IMR-90 (cell line): ENCODE results near the gene C6. TPM values are rescaled to one million over a fixed set of nuclear protein-coding genes. Genes with fewer than 3 reads are reported as not detected.

Source experiments
- ATAC-seq: fragments of 200-7000 bp; cut with Tn5 transposase; 2 replicates; pipeline ENCODE4 v1.9.1; 2020; ENCODE audit warnings: low read depth, mild to moderate bottlenecking, moderate library complexity
- BruUV-seq: library from RNA; stranded (reverse); fragments of 400-500 nt; replicated peaks from 2 replicates; lab custom pipeline; 2021; lab: Mats Ljungman, UMichigan
- CTCF ChIA-PET: fragments of 300-600 bp; formaldehyde crosslinking; extraction: SDS; loops from one replicate; lab custom pipeline; 2021; ENCODE audit warnings: antibody characterized with exemption; lab: Yijun Ruan, JAX
- POLR2A ChIA-PET: fragments of 300-600 bp; sonication (Branson Sonifier 250); formaldehyde crosslinking; loops from one replicate; lab custom pipeline; 2022; ENCODE audit warnings: antibody characterized with exemption; ENCODE audit not compliant: unreplicated experiment; lab: Charles Lee
- DNase-seq: peaks from one replicate; pipeline ENCODE4 v3.0.0; 2013
- H2AFZ ChIP-seq: replicated peaks from 2 replicates; pipeline ENCODE3; 2013; ENCODE audit warnings: low read length, mild to moderate bottlenecking; ENCODE audit not compliant: poor library complexity
- H2AK5ac ChIP-seq: 2 replicates; pipeline ENCODE4 v1.6.1; 2013; ENCODE audit warnings: low read depth, low read length, inconsistent platforms
- H2AK9ac ChIP-seq: replicated peaks from 2 replicates; pipeline ENCODE3; 2013; ENCODE audit warnings: mild to moderate bottlenecking, low read depth, low read length, moderate library complexity; ENCODE audit not compliant: poor library complexity
- H2BK120ac ChIP-seq: 2 replicates; pipeline ENCODE4 v1.6.1; 2013; ENCODE audit warnings: low read depth, low read length, inconsistent platforms
- H2BK15ac ChIP-seq: 3 replicates; pipeline ENCODE4 v1.6.1; 2013; ENCODE audit warnings: low read depth, low read length, inconsistent platforms
- H2BK20ac ChIP-seq: 2 replicates; pipeline ENCODE4 v1.6.1; 2013; ENCODE audit warnings: low read depth, mild to moderate bottlenecking, inconsistent platforms, low read length, moderate library complexity
- H2BK5ac ChIP-seq: 2 replicates; pipeline ENCODE4 v1.6.1; 2013; ENCODE audit warnings: mild to moderate bottlenecking, low read depth, low read length, inconsistent platforms; ENCODE audit not compliant: poor library complexity, severe bottlenecking
- H3K14ac ChIP-seq: replicated peaks from 2 replicates; pipeline ENCODE4 v1.6.1; 2013; ENCODE audit warnings: low read depth, low read length, inconsistent platforms
- H3K18ac ChIP-seq: 2 replicates; pipeline ENCODE4 v1.6.1; 2013; ENCODE audit warnings: low read depth, low read length, control low read depth
- H3K23ac ChIP-seq: 2 replicates; pipeline ENCODE4 v1.6.1; 2013; ENCODE audit warnings: low read depth, low read length, inconsistent platforms
- H3K27ac ChIP-seq: 2 replicates; pipeline ENCODE4 v1.5.1; 2013; ENCODE audit warnings: mild to moderate bottlenecking, control low read depth, low read length; ENCODE audit not compliant: insufficient read depth
- H3K27me3 ChIP-seq: 2 replicates; pipeline ENCODE4 v1.6.1; 2013; ENCODE audit warnings: low read length; ENCODE audit not compliant: control insufficient read depth, insufficient read depth
- H3K36me3 ChIP-seq: 2 replicates; pipeline ENCODE4 v1.6.1; 2013; ENCODE audit warnings: low read length, mixed read lengths; ENCODE audit not compliant: control insufficient read depth, insufficient read depth
- H3K4ac ChIP-seq: 2 replicates; pipeline ENCODE4 v1.6.1; 2013; ENCODE audit warnings: low read depth, low read length, inconsistent platforms
- H3K4me1 ChIP-seq: 2 replicates; pipeline ENCODE4 v1.6.1; 2013; ENCODE audit warnings: low read length, mixed read lengths; ENCODE audit not compliant: control insufficient read depth, insufficient read depth
- H3K4me2 ChIP-seq: 2 replicates; pipeline ENCODE4 v1.6.1; 2013; ENCODE audit warnings: low read depth, mild to moderate bottlenecking, control low read depth, low read length, moderate library complexity
- H3K4me3 ChIP-seq: 2 replicates; pipeline ENCODE4 v1.5.1; 2013; ENCODE audit warnings: low read depth, mild to moderate bottlenecking, control low read depth, low read length, moderate library complexity; ENCODE audit not compliant: insufficient read depth
- H3K56ac ChIP-seq: 2 replicates; pipeline ENCODE4 v1.6.1; 2013; ENCODE audit warnings: low read length, inconsistent platforms; ENCODE audit not compliant: insufficient read depth; ENCODE audit errors: extremely low read depth
- H3K79me1 ChIP-seq, 2 experiments: 2 replicates each; pipeline ENCODE4 v1.6.1; 2013; ENCODE audit warnings: low read length in 2 of 2, inconsistent platforms in 1 of 2, low read depth in 1 of 2
- H3K9ac ChIP-seq: 2 replicates; pipeline ENCODE4 v1.6.1; 2013; ENCODE audit warnings: low read depth, low read length, control low read depth
- H3K9me1 ChIP-seq: 2 replicates; pipeline ENCODE4 v1.6.1; 2013; ENCODE audit warnings: low read length, inconsistent platforms; ENCODE audit not compliant: insufficient read depth
- H3K9me3 ChIP-seq: 2 replicates; pipeline ENCODE4 v1.6.1; 2013; ENCODE audit warnings: low read length; ENCODE audit not compliant: control insufficient read depth, insufficient read depth
- H4K20me1 ChIP-seq: 2 replicates; pipeline ENCODE4 v1.6.1; 2013; ENCODE audit warnings: low read length, inconsistent platforms; ENCODE audit not compliant: insufficient read depth
- H4K5ac ChIP-seq: 2 replicates; pipeline ENCODE4 v1.6.1; 2013; ENCODE audit warnings: mild to moderate bottlenecking, low read depth, low read length, control low read depth
- H4K8ac ChIP-seq, 2 experiments: 2 replicates each; pipeline ENCODE4 v1.6.1; 2013; ENCODE audit warnings: low read depth in 2 of 2, low read length in 2 of 2, control low read depth in 1 of 2, inconsistent platforms in 1 of 2
- H4K91ac ChIP-seq: 2 replicates; pipeline ENCODE4 v1.6.1; 2013; ENCODE audit warnings: low read depth, low read length, inconsistent platforms; ENCODE audit not compliant: insufficient read depth
- BHLHE40 ChIP-seq: fragments of 150-350 bp; IDR thresholded peaks from 2 replicates; pipeline ENCODE4 v1.6.1; 2016; ENCODE audit warnings: mild to moderate bottlenecking, low read depth, low read length
- FOS ChIP-seq: fragments of 150-350 bp; IDR thresholded peaks from 2 replicates; pipeline ENCODE4 v1.6.1; 2016; ENCODE audit warnings: low read depth, low read length
- MXI1 ChIP-seq: IDR thresholded peaks from 2 replicates; pipeline ENCODE4 v1.6.1; 2012; ENCODE audit warnings: low read depth, mild to moderate bottlenecking, low read length, moderate library complexity, borderline replicate concordance
- RCOR1 ChIP-seq: IDR thresholded peaks from 2 replicates; pipeline ENCODE4 v1.6.1; 2012; ENCODE audit warnings: mild to moderate bottlenecking, low read length, improper control_type of control experiment; ENCODE audit not compliant: insufficient replicate concordance
- RFX5 ChIP-seq: IDR thresholded peaks from 2 replicates; pipeline ENCODE4 v1.8.0; 2012; ENCODE audit warnings: low read depth, mild to moderate bottlenecking, low read length, moderate library complexity
- SMC3 ChIP-seq: fragments of 150-350 bp; IDR thresholded peaks from 2 replicates; pipeline ENCODE4 v1.6.1; 2016; ENCODE audit warnings: low read depth, mild to moderate bottlenecking, antibody characterized with exemption, low read length, moderate library complexity
- dilution Hi-C: fragments of 300-500 bp; cut with HindIII; formaldehyde crosslinking; loops from one replicate; pipeline ENCODE4 v1.14.3; 2018; ENCODE audit warnings: low sequenced_read_pairs; ENCODE audit not compliant: unreplicated experiment
- in situ Hi-C: fragments of 300-500 bp; cut with MboI; formaldehyde crosslinking; loops from 3 replicates; pipeline ENCODE4 v1.14.3; 2019; ENCODE audit warnings: low sequenced_read_pairs, inconsistent platforms, mixed read lengths
- intact Hi-C: fragments of 100-400 bp; cut with micrococcal nuclease; formaldehyde crosslinking; loops from 2 replicates; pipeline ENCODE4 v1.10.0; 2022
- polyA plus RNA-seq, 3 experiments: library from polyadenylated mRNA; depleted of rRNA; stranded (reverse); fragments of >200 nt; gene quantifications; 2 replicates each; pipeline ENCODE4 v1.2.3, GENCODE V29; 2012; ENCODE audit warnings: low replicate concordance in 1 of 3
- total RNA-seq: library from RNA; depleted of rRNA; stranded (reverse); fragments of >200 nt; gene quantifications from 2 replicates; pipeline ENCODE4 v1.2.3, GENCODE V29; 2012
- TF ChIP-seq, protein P1 (sequence below): fragments of 150-350 bp; IDR thresholded peaks from 2 replicates; pipeline ENCODE4 v1.6.1; 2017; ENCODE audit warnings: mild to moderate bottlenecking, antibody characterized with exemption, low read length, low read depth
- TF ChIP-seq, protein P2 (sequence below): conservative IDR thresholded peaks from 2 replicates; pipeline ENCODE4 v1.5.1; 2012; ENCODE audit warnings: mild to moderate bottlenecking, low read depth, low read length, improper control_type of control experiment

Gene C6
- total and polyA plus RNA-seq, 2 of the 4 experiments (the other 2 are of a cell fraction): 0.05 to 0.18 TPM

DNA sequence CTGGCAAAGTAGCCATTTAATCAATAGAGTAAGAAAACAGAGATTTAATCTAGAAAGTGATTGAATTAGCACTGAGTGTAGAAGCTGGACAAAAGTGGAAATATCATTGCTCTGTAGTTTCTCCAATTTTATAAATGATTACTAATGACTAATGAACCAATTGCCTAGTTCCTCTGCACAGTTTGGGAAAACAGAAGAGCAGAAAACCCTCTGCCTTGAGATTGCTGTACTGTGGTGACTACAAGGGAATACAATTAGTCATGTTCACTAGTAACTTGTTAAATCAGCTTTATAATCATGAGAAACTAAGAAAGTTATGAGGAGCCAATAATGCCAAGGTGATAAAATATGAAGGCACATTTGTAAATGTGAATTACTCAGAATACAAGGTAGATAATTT is 21.1 kb upstream of the C6 start:
- no peaks in the 10 kb centered on the region for H3K79me1 ChIP-seq
- TF ChIP-seq FOS (no peak), SMC3 (no peak), MXI1 (no peak), RCOR1 (no peak), BHLHE40 (no peak), RFX5 (no peak)
- TF ChIP-seq, protein P1, sequence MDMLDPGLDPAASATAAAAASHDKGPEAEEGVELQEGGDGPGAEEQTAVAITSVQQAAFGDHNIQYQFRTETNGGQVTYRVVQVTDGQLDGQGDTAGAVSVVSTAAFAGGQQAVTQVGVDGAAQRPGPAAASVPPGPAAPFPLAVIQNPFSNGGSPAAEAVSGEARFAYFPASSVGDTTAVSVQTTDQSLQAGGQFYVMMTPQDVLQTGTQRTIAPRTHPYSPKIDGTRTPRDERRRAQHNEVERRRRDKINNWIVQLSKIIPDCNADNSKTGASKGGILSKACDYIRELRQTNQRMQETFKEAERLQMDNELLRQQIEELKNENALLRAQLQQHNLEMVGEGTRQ: no peak
- TF ChIP-seq, protein P2, sequence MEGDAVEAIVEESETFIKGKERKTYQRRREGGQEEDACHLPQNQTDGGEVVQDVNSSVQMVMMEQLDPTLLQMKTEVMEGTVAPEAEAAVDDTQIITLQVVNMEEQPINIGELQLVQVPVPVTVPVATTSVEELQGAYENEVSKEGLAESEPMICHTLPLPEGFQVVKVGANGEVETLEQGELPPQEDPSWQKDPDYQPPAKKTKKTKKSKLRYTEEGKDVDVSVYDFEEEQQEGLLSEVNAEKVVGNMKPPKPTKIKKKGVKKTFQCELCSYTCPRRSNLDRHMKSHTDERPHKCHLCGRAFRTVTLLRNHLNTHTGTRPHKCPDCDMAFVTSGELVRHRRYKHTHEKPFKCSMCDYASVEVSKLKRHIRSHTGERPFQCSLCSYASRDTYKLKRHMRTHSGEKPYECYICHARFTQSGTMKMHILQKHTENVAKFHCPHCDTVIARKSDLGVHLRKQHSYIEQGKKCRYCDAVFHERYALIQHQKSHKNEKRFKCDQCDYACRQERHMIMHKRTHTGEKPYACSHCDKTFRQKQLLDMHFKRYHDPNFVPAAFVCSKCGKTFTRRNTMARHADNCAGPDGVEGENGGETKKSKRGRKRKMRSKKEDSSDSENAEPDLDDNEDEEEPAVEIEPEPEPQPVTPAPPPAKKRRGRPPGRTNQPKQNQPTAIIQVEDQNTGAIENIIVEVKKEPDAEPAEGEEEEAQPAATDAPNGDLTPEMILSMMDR: no peak
- no peak overlapping the region for H3K4ac ChIP-seq
- ChIA-PET CTCF (no interaction called here), POLR2A (no interaction called here)
- no peaks in the 10 kb centered on the region for H3K9me1 ChIP-seq
- no peak overlapping the region for H3K4me2 ChIP-seq
- no peak overlapping the region for H2AK5ac ChIP-seq
- no peak overlapping the region for H3K14ac ChIP-seq
- H3K56ac ChIP-seq: no peak overlapping the region
- no peak overlapping the region for H3K23ac ChIP-seq
- H4K91ac ChIP-seq: no peak overlapping the region
- H2BK5ac ChIP-seq: no peak overlapping the region
- H2BK120ac ChIP-seq: no peak overlapping the region
- no TSS peak for BruUV-seq
- peaks cover 4% of the 10 kb centered on the region; the same call in 1 of the 2 replicates for H3K9me3 ChIP-seq
- in situ Hi-C loops: no loop called here
- no peaks in the 10 kb centered on the region for H4K20me1 ChIP-seq
- ATAC-seq (no peak), DNase-seq (no peak)
- no peak overlapping the region for H2AFZ ChIP-seq
- no peak overlapping the region for H3K4me3 ChIP-seq
- dilution Hi-C loops: no loop called here
- no peak overlapping the region for H4K8ac ChIP-seq
- H3K27ac ChIP-seq: no peak overlapping the region
- no peak overlapping the region for H3K9ac ChIP-seq
- no peak overlapping the region for H4K5ac ChIP-seq
- H2BK15ac ChIP-seq: no peak overlapping the region
- no peak overlapping the region for H2BK20ac ChIP-seq
- no peak overlapping the region for H2AK9ac ChIP-seq
- intact Hi-C loops: no loop called here
- H3K36me3 ChIP-seq: no peaks in the 10 kb centered on the region
- H3K4me1 ChIP-seq: no peaks in the 10 kb centered on the region
- no peak overlapping the region for H3K18ac ChIP-seq
- no peaks in the 10 kb centered on the region for H3K27me3 ChIP-seq
